Measurements from ENCODE around the gene GPC6.

- no peak for TF ChIP-seq CTCF (IDR thresholded peaks at IDR 0.05)
- TF ChIP-seq POLR2A (IDR thresholded peaks at IDR 0.05): no peak
These were observed 133.4 kb downstream of the GPC6 start for GRCh38 chr13:93360021-93360420.
